Measurements from ENCODE around the gene SHISA6.

Gene SHISA6

DNA sequence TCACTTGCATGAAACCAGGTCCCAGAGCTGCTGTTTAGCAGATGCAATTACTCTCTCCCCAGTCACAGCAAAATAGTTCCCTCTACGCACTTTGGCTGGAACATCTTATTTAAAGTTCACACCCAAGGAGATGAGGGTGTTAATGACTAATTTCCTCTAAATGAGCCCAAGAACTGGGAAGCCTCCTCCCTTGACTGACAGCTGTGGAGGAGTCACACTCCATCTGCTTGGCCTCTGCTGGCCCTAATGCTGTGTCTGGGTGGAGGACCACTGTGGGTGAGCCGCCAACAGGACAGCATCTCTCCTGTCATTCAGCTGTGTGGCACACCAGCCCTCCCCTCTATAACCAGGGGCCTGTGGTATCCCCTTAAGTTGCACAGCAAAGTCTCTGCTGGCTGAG lies 115.4 kb downstream of the SHISA6 start:
- DNase-seq, result no peak

DNA sequence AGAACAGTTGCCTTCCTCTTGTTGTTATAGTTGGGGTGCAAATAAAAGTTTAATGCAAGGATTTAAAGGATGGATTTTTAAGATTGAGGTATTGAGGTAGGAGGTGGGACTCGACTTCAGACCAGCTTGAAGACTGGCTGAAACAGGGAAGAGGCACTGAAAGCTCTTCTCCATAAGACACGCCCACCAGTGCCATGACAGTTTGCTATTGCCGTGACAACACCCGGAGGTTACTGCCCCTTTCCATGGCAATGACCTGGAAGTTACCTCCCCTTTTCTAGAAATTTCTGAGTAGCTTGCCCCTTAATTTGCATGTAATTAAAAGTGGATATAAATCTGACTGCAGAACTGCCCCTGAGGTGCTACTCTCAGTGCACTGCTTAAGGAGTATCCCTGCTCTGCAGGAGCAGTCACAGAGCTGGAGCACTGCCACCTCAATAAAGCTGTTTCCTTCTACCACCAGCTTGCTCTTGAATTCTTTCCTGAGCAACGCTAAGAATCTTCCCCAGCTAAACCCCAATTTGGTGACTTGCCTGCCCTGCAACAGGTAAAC lies 122.6 kb downstream of the SHISA6 start:
- no peak for DNase-seq

DNA sequence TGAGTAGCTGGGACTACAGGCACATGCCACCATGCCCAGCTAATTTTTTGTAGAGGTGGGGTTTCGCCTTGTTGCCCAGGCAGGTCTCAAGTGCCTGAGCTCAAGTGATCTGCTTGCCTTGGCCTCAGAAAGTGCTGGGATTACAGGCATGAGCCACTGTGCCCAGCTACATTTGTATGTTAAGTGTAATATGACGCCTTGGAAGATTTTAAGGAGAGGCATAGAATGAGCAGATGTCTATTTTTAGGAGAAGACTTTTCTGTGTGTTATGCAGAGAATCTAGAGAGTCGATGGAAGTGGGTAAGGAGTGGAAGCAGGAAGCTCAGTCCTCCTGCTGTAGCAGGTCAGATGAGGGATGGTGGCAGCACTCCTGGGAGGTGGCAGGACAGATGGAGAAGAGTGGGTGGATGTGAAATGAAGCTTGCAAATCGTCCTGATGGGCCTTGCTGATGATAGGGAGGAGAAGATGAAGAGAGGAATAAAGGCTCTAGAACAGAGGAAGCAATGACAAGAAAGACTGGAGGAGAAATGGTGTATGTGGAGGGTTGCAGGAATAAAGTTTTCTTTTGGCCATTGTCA lies 125.3 kb downstream of the SHISA6 start:
- no peak for DNase-seq

DNA sequence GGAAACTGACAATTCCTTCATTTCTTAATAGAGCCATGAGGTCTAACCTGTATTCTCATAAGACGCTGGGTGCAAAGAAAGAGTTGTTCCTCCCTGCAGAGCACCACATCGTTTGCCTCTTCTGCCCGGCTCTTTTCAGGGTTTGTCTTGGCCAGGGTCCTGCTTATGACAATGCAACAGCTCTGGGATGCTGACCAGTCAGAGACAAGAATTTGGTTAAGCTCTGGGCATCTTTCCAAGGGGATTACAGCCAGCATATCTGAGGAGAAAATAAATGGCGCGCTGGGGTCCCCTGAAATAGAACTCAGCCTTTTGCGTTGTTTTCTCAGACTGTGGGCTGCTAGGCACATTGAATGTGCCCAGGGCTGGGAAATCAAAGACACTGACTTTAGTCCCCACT lies 128.6 kb downstream of the SHISA6 start:
- no peak for DNase-seq

DNA sequence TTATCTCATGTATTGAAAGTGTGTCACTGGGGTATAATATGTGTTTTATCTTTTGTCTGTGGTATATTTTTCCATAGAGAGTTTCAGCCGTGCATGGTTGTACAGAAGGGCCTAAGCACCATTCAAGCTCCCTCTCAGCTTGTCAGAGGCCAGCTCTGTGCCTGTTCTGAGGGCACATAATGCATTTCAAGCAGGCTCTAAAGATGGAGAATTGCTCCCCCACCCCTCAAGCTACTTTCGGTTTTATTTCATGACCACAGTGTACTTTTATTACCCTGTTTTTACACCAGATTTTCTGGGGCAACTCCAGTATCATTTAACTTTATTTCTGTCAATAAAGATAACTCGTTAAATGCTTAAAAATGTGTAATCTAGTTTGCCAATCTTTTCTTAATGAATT lies 131.7 kb downstream of the SHISA6 start:
- DNase-seq, result no peak

DNA sequence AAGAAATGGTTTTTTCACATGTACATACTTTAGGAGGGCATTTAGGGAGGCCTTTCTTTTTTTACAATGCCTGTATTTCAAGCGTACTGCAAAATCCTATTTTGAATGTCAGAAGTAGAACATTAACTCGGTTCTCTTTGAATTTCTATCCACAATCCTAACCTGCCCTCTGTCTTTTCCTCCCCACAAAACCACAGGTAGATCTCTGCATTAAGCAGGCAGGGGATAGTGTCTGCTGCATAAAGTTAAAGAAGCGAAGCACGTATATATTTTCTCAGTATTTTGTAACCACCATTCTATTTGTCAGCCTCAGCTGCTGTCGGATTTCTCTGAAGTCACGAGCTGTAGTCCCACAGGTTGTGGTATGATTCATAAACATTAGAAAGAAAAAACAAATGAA lies 137.5 kb downstream of the SHISA6 start:
- no peak for DNase-seq

DNA sequence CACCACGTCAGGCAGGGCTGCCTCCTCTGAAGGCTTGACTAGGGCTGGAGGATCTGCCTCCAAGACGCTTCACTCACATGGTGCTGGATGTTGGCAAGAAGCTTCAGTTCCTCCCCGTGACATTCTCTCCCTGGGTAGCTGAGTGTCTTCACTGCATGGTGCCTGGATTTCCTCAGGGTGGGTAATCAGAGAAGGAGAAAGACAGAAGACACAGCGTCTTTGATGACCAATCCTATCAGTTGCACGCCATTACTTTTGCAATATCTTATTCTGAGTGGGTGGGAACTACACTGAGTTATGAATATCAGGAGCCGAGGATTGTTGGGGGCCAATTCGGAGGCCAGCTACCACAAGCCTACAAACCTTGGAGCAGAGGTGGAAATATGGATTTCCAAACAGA lies 139.7 kb downstream of the SHISA6 start:
- DNase-seq, result no peak

DNA sequence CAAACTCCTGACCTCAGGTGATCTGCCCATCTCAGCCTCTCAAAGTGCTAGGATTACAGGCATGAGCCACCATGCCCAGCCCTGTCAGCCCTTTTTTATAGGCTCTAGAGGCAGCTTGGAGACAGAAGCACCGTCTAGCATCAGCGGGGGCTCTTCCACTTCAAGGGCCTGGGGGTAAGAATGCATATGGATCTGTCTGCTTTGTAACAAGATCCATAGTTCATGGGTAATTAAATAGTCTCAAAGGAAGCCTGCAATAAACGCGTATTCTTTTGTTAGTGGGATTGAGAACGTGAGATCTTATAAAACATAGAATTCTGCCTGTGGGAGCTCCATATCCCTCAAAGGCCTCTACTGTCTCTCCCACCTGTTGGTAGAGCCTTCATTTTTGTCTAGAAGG lies 142.1 kb downstream of the SHISA6 start:
- DNase-seq, result no peak

DNA sequence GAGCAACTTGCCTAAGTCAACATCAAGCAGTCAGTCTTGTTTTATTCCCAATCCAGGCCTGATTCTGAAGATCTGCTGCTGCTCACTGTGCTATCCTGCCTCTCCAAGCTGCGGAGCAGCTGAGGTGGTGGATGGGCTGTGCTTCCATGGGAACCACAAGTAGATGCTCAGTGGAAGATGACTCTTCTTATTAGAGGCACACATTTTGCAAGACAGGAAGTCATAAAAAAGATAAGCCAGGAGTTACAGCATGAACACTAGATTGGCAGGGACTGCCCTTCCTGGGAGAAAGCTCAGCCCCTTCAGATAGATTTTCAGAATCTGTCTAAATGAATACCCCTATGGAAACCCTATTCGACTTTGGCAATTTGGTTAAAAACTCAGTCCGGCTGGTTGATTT lies 143.1 kb downstream of the SHISA6 start:
- DNase-seq, result no peak

DNA sequence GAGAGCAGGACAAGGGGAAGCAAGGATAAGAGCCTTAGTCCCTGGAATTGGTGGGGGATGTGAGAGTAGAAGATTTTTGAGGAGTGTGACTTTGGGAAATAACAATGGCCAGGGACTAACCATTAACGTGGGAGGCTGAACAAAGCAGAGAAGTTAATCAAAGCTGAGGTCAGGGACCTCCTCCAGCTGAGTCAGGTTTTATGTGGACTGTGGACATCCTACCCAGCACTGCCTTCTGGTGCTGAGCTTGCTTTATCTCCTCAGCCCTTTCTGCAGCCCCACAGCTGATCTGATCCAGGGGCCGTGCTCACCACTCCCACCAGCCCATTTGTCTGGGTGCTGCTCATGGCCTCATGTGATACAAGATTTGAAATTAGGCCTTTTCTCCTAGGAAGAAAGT lies 146.6 kb downstream of the SHISA6 start:
- no peak for DNase-seq

DNA sequence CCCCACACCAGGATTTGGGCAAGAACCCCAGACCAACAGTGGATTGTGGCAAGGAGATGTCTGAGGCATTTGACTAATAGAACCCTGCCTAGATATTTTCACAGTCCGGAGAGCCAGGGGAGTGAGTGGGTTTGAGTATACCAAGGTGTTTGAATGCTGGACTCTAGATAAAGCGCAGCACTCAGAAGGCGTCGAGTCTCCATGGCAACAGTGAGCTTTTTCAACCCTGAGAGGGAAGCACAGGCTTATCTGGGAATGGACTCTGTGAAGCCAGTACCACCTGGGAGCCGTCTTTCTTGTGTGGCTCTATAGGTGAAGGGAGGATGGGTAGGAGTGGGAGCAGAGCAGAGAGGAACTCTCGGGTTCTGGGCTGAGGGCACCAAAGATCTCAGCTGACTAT lies 147.0 kb downstream of the SHISA6 start:
- DNase-seq, result no peak

DNA sequence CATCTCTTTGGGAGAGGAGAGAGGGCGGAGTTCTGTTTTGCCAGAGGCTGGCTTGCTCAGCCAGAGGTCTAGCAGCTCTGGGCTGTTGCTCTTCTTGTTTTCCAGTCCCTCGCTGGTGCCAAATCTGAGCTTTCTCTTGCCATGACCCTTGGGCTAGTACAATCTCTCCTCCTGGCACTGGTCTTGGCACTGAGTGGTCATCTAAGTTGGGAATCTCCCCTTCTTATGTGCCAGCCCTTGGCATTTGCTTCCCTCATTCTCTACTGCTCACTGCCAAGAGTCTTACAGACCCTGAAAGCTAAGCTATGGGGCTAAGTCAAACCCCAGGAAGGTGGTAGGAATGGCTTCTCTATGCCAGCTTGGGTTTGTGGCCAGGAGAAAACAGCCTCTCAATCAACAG lies 148.6 kb downstream of the SHISA6 start:
- no peak for DNase-seq

DNA sequence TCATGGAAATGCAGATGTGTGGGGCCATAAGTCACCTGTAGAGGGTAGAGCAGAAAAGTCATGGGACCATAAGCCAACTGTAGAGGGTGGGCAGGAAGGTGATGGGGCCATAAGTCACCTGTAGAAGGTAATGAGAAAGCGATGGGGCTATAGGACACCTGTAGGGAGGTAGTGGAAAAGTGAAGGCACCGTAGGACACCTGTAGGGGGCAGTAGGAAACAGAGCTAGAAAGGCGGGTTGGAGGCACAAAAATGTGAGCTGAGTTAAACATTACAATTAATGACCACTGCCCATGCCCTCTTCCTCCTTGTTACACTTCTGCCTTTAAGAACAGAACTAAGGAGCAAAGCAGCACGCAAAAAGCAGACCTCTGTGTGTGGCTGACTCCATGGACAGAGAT lies 150.1 kb downstream of the SHISA6 start:
- no peak for DNase-seq

DNA sequence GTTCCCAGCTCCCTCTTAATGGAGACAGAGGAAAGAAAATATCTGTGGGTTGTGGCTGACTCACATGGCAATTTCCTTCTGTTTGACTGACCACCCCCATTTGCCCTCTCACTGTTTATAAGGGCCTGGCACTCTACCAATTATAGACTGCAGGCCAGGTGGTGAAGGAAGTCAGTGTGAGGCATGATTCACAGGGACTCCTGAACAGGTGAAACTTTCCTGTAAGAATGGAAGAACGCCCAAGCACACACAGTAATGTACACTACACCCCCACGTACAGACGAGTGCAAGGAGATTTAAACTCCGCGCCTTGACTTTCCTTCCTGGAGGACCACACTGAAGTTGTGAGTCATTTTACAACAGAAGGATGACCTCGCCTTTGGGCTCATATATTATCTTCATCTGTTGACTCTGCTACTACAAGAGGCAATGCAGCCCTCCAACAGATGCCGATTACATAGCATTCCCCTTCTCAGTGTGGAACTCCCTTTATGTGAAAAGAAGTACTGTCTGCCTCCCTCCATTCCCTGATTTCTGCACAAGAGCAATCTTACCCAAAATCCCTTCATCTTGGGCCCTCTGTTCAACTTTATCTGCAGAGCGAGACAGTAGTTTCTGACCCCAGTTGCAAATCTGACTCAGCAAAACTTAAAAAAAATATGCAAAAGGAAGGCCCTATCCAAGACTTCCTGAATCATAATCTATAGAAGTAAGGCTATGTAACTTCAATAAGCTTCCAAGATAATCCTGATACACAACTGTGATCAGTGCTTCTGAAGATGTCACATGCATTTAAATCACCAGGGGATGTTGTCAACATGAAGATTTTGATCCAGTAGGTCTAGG lies 163.6 kb downstream of the SHISA6 start:
- DNase-seq, result no peak

DNA sequence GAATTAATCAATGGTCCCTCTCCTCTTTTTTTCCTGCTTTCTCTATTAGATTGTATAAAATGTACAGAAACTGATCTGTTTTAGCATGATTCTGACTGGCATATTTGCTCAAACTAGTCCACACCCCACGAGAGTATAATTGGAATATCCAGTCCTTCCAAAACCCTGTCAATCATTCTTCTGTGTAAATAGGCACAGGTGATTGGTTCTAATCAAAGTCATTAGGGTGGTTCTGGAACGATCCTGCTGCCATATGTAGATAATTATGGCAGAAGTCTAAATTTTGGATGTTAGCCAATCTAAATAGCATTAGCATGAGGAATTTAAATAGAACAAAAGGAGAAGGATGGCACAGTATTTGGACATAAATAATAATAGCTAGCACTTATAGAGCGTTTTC lies 165.7 kb downstream of the SHISA6 start:
- no peak for DNase-seq

DNA sequence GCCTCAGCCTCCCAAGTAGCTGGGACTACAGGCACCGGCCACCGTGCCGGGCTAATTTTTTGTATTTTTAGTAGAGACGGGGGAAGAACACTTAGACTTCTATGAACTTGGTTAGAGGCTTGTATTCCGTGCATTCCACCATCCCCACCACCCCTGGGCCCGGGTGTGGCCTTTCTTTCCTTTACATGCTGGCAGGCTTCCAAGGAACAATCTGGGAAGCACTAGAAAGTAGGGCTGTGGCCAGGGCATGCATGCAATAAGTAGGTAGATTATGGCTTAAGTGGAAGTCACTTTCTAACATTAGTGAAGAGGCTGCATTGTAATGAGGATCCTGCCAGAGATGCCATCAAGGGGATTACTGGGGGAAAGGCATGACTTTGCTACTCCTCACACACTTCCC lies 171.6 kb downstream of the SHISA6 start:
- DNase-seq, result no peak

DNA sequence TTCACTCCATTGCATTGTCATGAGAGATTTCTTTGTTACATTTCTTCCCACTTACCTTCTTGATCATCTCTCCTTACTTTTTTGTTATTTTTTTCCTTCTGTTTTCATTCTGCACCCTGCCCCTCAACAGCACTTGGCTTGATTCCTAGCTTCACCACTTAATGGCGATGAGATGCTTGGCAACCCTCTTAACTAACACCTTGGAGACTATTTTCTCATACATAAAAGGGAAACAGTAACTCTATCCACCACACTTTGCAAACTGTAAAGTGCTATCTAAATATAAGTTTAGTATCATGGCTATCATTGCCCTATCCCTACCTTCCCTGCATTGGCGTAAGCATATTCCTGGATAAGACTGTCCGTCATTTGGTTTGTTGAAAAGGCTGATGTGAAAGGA lies 177.3 kb downstream of the SHISA6 start:
- DNase-seq, result no peak

DNA sequence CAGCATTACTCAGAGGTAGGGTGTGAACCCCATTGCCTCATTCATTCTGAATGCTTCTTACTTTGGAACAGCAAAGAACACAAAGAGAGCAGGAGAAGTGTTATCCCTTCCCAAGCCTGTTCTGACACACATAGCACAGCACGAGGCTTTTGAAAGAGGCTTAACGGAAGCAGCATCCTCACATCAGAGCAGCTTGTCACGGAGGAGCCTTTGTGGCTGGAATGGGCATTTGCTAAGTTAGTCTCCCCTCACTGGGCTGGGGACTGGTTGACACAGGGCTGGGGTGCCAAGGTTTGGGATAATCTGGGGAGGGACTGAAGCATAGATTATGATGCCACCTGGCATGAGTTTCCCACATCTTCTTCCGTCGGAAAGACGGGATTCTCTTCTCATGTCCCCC lies 189.7 kb downstream of the SHISA6 start:
- DNase-seq, result no peak

DNA sequence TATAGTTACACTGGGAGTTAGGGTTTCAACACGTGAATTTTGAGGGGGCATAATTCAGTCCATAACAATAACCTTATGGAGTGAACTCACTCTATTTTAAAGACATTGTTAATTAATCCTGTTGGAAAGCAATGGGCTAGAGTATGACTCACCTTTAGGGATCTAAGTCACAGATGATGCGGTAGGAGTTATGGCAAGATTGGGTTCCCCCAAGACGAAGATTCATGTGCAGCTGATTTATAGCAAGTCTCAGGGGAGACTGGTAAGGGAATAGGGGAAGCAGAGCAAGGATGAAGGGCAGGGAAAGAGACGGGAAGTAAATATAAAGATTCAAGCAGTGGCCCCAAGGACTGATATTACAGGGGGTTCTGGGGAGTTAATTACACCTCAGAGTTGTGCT lies 197.7 kb downstream of the SHISA6 start:
- no peak for DNase-seq

DNA sequence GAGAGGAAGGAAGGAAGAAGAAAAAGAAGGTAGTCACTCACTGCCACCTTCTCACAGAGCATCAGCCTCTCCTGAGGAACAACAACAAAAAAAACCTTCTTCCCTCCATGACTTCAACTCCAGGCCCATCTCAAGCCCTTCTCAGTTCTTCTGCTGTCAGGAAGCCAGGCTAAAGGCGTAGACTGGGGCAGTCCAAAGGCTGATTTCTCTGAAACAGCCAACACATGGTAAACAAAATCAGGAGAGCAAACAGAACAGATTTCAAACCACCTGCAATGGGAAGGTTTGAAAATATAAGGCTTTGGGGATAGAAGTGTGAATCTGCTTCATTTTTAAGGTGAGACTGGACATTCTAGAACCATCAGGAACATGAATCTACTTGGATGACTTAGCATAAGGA lies 200.0 kb downstream of the SHISA6 start:
- no peak for DNase-seq

DNA sequence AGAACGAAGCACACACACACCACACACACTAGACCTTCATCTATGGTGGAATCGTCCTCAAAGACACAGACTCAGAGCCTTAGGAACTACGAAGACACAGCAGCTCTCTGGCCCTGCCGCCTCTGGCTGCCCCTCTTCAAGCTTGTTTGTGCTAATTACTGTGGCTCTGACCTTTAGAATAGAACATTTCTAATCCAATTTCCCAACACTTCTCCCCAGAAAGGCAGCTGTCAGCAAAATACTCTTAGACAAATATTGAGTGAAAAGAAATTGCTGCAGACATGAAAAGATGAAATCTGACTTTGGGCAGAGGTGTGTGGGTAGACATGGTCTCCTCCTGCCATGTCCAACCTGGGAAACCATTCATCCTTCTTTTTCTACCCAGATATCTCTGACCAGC lies 205.3 kb downstream of the SHISA6 start:
- no peak for DNase-seq

DNA sequence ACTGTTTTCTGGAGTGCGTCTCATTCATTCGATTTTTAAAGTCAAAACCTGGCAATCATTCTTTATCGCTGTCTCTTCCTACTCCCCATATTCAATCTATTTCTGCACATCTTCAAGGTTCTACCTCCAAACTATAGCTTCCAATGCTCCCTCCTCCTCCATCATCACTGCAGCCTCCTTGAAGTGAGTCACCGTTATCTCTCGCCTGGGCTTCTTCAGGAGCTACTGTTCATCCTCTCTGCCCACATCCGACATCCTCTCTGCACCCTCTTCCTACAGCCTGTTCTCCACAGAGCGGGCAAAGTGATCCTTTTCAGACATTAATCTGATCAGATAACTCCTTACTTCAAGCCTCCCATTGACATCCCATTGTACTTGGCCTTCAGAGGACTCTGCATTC lies 213.1 kb downstream of the SHISA6 start:
- DNase-seq, result no peak

DNA sequence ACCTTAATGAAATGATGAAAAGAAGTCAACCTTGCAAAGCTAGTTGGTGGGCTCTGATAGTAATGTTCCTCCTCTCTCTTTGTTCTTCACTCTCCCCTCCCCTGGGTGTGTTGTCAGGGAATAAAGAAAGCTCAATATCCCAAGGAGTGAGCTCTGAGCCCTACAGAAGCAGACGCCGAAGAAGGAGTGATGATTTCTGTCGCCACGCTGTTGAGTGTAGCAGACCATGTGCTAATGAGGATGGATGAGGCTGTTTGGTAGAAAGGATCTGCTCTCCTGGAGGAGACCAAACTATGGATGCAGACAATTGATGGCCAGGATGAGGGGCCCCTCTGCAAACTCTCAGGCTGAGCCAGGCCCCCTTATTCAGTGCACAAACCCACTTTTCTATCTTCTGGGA lies 217.3 kb downstream of the SHISA6 start:
- no peak for DNase-seq

DNA sequence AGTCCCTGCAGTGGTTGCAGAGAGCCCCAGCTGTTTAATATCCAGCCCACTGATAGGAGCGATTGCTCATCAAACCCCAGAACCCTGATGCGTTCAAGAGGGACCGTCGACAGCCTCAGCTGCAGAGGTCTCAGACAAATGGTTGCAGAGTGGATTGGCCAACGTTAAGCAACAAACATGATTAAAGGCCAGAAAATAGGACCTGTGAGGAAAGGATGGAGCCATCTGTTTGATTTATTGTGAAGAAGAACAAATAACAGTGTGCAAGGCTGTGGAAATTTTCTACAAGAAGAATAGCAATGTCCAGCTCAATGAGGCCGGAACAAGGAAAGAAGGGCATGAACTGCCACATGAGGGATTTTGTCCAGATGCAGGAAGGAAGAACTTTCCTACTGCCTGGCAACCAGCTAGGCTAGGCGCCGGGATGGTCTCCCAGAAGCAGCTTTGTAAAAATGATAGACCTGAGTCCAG lies 218.9 kb downstream of the SHISA6 start:
- DNase-seq, result no peak

All from DMS153 (cell line).